CD4-positive, alpha-beta T cell treated with Interleukin-10 for 1 hour (primary cell): ENCODE data around the gene C15orf39.

Experiments used
- DNase-seq: peaks from one replicate; pipeline ENCODE4 v3.0.0-alpha.2; 2020

C15orf39 gene

DNA sequence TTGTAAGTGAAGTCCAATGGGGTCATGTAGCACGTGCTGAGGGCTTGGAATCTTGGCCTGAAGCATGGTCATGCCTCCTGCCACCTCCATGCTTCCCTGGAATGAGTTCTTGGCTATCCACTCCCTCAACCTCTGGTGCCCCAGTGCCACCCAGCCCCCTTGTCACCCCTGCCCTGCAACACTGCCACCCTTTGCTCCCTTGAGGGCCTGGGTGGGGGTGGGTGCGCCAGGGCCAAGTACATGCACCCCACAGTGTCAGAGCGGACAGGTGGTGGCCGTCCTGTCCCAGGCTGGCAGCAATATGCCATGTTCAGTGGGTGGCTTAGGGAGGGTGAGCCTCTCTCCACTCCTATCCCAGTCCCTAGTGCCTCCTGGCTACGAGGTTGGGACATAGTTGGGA lies 27.6 kb upstream of the C15orf39 start:
- no peak for DNase-seq

DNA sequence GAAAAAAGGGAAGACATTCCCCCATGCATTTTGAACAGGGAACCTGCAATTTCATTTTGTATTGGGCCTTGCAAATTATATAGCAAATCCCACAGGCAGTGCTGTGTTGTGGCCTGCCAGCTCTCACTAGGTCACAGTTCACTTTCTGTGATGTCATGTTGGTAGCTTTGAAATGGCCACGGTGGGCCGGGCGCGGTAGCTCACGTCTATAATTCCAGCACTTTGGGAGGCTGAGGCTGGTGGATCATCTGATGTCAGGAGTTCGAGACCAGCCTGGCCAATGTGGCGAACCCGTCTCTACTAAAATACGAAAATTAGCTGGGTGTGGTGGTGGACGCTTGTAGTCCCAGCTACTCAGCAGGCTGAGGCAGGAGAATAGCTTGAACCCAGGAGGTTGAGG lies 27.0 kb upstream of the C15orf39 start:
- DNase-seq = no peak

DNA sequence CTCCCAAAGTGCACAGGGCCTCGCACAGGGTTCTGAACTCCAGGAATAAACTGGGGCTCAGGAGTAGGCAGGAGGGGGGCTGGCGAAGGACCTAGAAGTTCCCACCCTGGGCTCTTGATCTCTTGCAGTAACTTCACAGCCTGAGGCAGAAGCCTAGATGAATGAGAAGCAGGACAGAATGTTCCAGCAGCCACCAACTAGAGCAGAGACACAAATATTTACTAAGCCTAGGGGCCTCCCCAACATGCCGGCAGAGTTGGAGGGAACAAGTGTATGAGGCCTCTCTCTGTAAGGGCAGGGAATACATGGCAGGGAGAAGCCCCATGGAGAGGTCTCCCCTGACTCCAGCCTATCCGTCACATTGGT lies 25.3 kb upstream of the C15orf39 start:
- no peak for DNase-seq

DNA sequence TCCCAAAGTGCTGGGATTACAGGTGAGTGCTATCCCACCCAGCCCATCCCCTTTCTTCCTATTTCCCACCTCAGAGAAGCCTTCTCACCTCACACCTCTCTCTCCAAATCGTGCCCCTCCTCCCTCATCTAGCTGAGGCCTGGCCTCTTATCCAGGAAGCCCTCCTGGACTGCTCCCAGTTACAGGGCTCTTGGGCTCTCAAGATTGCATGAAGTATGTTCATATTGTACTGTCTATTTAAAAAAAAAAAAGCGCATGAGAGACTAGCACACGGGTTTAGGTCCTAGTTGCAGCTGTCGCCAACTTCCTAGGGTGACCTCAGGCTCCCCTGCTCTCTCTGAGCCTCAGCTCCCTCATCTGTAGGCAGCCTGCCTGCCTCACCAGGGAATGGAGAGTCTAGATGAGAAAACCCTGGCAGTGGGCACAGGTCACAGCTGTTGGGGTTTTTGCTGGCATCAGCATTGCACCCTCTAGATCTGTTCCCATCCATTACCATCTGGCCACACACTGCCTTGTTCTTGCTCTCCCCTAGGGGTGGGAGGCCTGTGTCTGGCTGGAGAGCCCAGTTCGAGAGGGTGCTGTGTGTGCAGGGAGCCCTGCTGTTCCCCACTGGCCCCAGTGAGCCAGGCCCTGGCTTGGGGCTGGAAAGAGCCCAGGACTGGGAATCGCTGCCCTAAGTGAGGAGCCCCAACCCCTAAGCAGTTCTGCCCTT lies 24.2 kb upstream of the C15orf39 start:
- no peak for DNase-seq

DNA sequence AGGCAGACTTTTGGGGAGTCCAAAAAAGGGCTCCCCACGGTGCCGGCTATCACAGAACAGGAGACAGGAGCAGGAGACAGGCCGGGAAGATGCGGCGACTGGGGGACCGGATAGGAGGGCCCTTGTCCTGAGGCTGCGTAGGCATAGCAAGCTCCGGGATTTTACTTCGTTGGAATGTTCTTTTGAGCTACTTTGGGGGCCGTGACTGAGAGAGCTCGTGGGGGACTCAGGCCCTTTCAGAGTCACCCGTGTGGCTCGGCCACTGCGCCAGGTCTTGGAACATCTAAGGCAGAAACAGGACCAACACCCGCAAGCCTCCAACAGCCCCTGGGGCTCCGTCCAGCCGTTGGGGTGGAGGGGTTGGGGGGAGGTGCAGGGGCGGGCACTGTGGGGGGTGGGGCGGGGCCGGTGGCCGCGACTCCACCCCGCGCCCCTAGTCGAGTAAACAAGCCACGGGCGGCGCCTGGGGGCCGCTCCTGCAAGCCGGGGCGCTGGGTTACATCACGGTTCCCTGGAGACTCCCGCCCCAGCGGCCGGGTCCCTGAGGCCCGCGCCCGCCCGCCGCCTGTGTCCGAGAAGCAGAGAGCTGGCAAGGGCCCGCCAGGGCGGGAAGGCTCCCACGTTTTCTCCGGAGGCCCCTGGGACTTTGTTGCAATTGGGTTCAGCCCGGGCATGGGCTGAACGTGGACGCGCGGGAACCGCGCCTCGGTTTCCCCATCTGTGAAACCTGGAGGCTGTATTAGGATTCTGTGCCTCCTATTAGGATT lies 23.3 kb upstream of the C15orf39 start:
- no peak for DNase-seq

DNA sequence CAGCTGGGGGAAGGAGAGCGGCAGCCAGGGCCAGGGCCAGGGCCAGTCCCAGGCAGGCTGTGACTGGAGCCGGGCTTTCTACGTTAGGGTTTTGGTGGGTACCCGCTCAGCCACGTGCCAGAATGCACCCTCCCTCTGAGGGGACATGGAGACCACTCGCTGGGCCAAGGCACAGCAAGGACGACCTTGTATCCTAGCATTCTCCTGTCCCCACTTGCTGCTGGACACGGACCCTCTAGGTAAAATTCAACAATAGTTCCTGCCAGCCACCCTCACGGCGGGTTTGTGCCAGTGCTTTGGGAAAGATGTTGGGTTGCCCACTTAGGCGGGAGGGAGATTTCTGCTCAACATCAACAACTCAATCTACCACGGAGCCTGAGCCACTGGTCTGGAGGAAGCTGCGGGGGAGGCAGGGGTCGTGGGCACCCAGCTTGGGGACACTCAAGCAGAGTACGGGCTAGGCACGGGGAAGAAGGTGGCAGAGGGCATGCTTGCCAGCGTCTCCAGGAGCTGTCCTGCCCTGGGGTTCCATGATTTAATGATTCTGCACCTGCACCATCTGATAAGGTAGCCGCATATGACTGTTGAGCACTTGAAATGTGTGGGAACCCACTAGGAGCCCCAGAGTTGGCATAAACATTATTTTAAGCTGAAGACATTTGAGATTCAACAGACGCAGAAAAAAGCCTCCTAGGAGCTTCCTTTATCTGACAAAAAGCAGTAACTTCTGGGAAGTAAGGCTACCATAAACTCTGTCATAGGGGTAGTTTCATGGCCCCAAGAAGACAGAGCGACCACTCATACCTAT lies 22.5 kb upstream of the C15orf39 start:
- no peak for DNase-seq

DNA sequence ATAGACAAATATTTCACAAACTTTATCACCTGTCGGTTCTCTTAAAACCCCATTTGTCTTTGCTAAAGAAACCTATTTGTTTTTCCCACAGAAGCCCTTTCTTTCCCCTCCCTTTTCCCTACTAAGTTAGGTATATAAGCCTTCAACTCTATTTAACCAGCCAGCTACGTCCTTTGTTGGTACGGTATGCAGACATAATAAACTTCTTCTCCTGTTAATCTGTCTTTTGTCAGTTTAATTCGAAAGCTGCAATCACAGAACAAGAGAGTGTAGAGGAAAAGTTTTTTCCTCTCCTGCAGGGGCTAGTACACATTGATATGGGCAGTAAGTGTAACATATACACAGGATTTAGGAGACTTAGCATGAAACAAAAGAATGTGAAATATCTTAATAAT lies 21.9 kb upstream of the C15orf39 start:
- no peak for DNase-seq

DNA sequence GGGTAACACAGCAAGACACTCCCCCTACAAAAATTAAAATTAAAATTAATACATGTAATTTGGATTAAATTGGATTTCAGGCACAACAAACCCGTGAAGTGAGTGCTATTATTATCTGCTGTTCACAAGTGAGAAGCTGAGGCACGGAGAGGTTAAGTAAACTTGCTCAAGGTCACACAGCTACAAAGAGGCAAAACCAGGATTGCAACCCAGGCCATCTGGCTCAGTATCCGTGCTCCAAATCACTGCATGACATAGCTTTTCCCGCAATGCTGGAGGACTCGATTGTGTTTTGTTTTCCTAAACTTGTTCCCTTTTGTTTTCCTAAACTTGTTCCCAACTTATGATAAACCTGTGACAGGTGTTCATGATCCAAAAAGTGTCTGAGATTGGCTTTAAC lies 19.9 kb upstream of the C15orf39 start:
- DNase-seq = no peak

DNA sequence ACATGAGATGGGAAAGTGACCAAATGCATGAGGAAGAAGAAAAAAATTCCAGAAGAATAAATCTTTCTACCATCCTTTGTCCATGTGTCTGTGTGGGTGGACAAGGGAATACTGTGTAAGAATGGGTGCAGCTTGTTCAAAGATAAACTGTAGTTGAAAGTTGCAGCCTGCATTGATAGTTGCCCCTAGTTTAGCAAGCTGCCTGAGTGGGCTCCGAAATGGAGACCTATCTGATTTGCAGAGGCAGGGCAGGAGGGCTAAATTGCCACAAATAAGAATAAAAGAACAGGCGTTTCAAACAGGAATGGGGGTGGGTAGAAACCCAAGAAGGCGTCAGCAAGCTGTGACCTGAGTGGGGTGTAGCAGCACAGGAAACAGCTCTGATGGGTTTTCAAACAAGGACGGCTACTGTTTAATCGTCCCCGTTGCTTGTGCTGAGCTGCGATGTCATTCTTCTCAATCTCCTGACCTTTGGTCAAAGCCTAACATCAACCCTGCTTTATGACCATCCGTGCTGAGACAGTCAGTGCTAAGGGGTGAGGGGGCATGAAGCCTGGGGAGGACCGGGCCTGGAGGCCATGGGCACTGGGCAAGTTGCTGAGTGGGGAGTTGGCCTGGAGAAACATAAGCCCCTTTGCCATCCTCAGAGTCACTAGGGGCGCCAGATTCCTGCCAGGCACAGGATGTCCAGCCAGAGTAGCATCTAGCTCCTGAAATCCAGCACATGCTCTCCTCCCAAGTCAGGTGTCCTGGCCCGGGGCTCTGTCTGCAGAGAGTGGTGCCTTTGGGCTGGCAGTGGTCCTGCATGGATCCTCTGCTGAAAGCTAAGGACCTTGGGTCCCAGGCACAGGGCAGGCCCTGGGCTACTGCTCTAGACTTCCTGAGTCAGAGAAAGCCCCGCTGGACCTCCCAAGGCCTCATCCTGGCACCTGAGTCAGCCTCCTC lies 19.2 kb upstream of the C15orf39 start:
- no peak for DNase-seq

DNA sequence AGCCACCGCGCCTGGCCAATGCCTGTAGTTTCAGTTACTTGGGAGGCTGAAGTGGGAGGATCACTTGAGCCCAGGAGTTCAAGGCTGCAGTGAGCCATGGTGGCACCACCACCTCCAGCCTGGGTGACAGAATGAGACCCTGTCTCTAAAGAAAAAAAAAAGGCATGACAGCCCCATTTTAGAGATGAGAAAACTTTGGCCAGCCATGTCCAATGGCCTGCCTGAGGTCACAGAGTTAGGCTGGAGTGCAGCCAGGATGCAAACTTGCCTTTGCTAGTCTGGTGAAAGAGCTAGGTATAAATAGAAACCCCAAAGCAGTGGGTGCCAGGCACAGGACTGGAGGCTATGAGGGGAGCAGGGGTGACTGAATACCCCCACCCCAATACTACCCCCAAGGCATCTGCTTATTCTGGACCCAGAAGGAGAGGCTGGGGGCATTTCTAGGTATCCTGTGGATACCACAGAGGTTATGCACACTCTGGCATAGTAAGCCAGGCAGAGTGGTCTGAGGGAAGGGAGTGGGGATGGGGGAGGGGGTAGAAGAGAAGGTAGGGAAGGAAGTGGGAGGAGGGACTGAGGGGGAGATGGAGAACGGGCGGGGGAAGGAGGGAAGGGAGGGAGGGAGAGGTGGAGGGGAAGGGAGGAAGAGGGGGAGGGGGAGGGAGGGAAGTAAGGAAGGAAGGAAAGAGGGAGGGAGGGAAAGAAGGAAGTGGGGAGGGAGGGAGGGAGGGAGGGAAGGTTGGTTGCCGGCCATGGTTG lies 16.2 kb upstream of the C15orf39 start:
- DNase-seq = no peak

DNA sequence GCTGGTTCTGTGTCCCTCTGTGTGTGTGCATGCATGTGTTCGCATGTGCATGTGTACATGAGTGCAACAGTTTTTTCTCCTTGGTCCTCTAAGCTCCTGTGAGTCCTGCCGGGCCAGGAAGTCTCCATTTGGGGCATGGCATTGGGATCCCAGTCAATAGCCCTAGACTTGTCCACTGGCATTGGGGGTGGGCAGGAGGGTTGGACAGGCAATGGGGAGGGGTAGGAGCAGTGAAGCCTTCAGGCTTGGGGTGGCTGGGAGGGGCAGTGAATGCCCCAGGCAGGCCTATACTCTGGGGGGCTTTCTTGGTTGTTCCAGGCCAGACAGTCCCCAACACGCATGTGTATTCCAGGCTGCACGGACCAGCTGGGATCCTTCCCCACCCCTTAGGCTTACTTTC lies 15.6 kb upstream of the C15orf39 start:
- no peak for DNase-seq

DNA sequence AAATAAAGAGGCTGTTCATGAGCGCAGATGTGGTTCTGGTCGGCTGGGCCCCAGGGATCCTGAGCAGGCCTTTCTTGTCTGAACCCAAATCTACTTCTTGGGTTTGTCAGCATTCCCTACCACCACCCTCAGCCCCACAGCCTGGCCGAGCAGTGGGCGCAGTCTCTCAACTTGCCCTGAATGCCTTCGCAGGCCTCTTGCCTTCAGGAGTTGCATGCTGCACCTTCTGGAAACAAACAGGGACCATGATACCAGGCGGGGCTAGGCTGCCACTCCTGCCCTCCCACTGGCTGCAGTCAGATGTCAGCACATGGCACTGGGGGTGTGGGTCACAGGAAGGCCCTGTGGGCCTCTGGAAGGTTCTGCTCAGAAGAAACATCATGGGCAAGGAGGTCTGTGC lies 13.2 kb upstream of the C15orf39 start:
- no peak for DNase-seq

DNA sequence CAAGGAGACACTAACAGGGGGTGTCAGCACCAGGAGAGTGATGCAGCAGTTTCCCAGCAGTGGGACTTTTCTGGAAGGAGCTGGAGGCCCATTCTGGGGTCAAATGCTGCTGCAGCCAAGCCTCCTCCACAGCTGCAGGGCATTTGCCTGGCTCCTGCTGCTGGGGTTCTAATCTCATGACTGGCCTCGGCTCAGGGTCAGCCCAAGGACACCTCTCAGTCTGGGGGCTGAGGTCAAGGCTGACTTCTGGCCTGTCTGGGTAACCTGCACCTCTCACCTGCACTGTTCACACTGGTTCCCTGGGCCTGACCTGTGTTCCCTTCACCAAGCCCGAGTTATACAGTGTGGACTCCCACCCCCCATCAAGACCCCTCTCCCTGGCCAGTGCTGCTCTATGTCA lies 10.4 kb upstream of the C15orf39 start:
- DNase-seq = no peak

DNA sequence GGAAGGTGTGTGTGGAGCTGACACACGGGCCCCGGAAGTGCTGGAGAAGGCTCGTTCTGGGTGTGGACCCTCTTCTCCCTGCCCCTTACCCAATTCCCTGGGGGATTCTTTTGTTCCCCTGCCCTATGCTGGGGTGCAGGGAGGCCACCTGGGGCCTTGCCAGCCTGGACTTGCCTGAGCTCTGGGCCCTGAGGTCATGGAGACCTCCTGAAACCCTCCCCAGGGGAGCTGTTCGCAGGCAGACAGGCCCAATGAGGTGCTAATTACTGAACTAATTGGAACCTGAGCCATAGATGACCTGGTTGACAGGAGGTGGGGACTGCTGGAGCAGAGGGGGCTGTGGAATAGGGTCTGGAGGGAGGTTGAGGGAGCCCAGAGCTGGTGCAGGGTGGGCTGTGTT lies 9.4 kb upstream of the C15orf39 start:
- DNase-seq = no peak

DNA sequence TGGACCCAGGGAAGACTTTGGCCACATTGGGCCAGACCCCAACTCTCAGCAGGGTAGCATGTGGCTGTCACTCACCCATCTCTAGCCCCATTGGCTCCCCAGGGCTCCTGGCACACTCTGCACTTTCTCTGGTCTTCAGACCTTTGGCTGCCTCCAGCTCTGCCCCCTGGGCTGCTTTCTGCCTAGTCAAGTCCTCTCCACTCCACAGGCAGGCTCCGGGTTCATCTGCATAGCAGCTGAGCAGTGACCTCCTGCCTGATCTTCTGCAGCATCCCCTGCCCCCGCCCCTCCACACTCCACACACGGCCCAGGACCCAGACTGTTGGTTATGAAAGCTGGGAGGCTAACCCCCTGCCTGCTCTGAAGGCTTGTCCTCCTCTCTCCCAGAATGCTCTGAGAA lies 8.4 kb upstream of the C15orf39 start:
- DNase-seq = no peak

DNA sequence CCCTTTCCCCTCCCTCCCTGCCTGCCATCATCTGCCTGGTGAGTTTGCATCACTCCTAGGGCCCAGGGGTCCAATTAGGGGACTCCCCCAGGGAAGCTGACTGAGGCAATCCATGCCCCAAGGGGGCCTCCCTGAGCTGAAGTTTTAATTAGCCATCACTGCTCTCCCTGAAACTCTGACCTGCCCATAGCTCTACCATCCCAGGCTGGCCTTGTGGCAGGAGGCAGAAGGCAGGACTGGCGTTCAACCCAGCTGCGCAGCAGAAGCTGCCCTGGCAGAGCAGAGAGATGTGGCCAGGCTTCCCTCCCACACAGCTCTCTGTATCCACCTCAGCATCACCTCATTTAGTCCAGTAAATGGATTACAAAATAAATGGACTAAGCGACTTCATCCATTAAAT lies 7.7 kb upstream of the C15orf39 start:
- DNase-seq = no peak

DNA sequence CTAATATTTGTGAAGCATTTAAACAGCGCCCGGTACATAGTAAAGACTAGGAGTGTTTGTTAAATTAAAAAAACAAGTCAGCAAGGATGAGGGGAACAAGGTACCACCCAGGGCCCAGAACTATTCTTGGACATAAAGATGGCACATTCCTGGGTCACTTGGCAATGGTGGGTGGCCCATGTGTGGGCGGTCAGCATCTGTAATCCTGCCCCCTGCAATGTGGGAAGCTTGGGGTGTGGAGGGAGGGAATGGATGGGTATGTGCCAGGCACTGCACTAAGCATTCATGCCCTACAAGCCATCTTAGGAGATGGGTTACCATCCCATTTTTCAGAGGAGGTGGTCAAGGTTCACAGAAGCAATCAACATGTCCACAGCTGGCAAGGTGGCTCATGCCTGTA lies 7.3 kb upstream of the C15orf39 start:
- DNase-seq = no peak

DNA sequence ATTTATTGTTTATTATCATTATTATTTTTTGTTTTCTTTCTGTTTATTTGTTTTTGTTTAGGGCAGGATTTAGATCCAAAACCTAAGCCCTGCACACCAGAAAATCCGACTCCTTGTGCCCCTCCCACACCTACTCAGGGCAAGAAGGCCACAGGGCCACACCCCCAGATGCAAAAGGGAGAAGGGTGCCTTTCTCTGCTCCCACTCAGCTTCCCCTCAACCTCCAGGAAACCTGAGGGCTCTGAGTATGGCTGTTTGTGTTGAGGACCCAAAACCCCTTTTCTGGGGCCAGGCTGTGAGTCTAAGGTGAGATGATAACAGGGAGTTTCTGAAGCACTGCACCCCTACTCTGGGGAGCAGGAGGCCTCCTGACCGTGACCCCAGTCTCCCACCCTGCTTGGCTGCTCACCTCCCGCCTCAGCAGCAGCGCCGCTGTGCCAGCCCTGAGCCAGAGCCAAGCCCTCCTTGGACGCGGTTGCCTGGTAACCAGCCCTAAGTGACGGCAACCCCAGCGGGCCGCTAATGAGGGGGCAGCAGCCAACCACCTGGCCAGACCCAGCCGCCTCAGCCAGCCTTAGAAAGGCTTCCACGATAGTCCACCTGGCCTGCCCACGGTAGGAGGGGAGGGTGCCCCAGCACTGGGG lies 6.4 kb upstream of the C15orf39 start:
- no peak for DNase-seq

DNA sequence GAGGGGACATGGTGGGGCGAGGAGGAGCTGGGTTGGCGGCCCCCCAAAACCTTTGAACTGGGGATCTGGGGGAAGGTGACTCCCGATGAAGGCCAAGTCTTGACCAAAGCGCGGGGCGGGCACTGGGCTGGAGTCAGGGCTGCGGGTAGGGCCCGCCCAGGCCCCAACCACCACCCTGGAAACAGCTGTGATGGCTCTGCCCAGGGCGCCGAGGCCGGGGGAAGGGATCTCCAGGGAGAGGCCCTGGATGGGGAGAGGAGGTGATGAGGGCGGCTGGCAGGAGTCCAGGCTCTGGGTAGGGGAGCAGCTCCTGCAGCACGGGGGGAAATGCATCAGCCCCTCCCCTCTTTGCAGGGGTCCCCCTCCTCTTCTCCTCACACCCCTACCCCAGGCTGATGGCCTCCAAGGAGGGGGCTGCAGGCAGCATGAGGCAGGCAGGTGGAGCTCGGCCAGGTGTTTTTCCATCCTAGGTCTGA lies 5.9 kb upstream of the C15orf39 start:
- no peak for DNase-seq

DNA sequence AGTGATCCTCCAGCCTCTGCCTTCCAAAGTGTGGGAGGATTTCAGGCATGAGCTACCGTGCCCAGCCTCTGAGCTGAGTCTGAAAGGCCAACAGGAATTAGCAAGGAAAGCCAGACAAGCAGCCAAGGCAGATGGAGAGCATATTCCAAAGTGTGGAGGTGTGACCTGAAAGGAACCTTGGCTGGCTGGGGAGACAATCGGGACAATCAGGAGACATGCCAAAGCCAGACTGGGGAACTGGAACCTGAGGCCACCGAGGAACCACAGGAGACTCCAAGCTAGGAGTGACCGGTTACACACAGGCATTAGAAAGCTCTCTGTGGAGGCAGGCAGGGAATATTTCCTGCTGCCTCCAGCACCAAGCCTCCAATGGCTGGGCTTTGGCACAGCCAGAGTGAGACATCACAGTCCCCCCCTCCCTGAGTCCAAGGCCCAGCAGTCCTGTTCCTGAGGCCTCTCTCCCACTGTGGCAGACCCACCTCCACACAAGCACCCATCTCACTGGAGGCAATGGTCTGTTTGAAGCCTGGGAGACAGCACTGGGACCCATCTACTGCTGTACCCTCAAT lies 4.5 kb upstream of the C15orf39 start:
- DNase-seq = no peak
